ENCODE data around the gene STAT1.

STAT1 gene

GRCh38 chr2:190932514-190932913 lies 81.5 kb downstream of the STAT1 start:
- ATAC-seq, result no peak
- no peak for TF ChIP-seq TSHZ2 (CRISPR knock-in tag; IDR thresholded peaks at IDR 0.05)
- TF ChIP-seq ISL1 (CRISPR knock-in tag; IDR thresholded peaks at IDR 0.05), result no peak
- TF ChIP-seq SNAI2 (CRISPR knock-in tag; IDR thresholded peaks at IDR 0.05), result no peak
- TF ChIP-seq ZFP30 (CRISPR knock-in tag; IDR thresholded peaks at IDR 0.05), result no peak
- TF ChIP-seq PATZ1 (CRISPR knock-in tag; IDR thresholded peaks at IDR 0.05; ENCODE audit: borderline replicate concordance), result no peak
- TF ChIP-seq TOX (CRISPR knock-in tag; IDR thresholded peaks at IDR 0.05; ENCODE audit: borderline replicate concordance), result no peak
- TF ChIP-seq BACH2 (CRISPR knock-in tag; IDR thresholded peaks at IDR 0.05; ENCODE audit: borderline replicate concordance), result no peak
- TF ChIP-seq ZNF8 (CRISPR knock-in tag; IDR thresholded peaks at IDR 0.05), result no peak

- TF ChIP-seq TSHZ2 (CRISPR knock-in tag; IDR thresholded peaks at IDR 0.05) (no peak), SNAI2 (CRISPR knock-in tag; IDR thresholded peaks at IDR 0.05) (no peak), CSDC2 (CRISPR knock-in tag; IDR thresholded peaks at IDR 0.05) (no peak), TOX (CRISPR knock-in tag; IDR thresholded peaks at IDR 0.05; ENCODE audit: borderline replicate concordance) (no peak), POU6F1 (CRISPR knock-in tag; IDR thresholded peaks at IDR 0.05; ENCODE audit: borderline replicate concordance, low read depth) (no peak), PATZ1 (CRISPR knock-in tag; IDR thresholded peaks at IDR 0.05; ENCODE audit: borderline replicate concordance) (no peak), CREB5 (CRISPR knock-in tag; IDR thresholded peaks at IDR 0.05; ENCODE audit: low read depth) (no peak), ESRRG (CRISPR knock-in tag; IDR thresholded peaks at IDR 0.05) (no peak), ZFP30 (CRISPR knock-in tag; IDR thresholded peaks at IDR 0.05) (no peak)
- ATAC-seq, result no peak
Measured at GRCh38 chr2:190930411-190930810, 83.6 kb downstream of the STAT1 start.

GRCh38 chr2:190929919-190930318 lies 84.1 kb downstream of the STAT1 start:
- ATAC-seq, result no peak
- no peak for TF ChIP-seq ISL1 (CRISPR knock-in tag; IDR thresholded peaks at IDR 0.05)
- TF ChIP-seq PPARA (CRISPR knock-in tag; IDR thresholded peaks at IDR 0.05; ENCODE audit: borderline replicate concordance), result no peak
- no peak for TF ChIP-seq TSHZ2 (CRISPR knock-in tag; IDR thresholded peaks at IDR 0.05)
- no peak for TF ChIP-seq ZFP30 (CRISPR knock-in tag; IDR thresholded peaks at IDR 0.05)
- no peak for TF ChIP-seq POU6F1 (CRISPR knock-in tag; IDR thresholded peaks at IDR 0.05; ENCODE audit: borderline replicate concordance, low read depth)
- no peak for TF ChIP-seq ZNF8 (CRISPR knock-in tag; IDR thresholded peaks at IDR 0.05)
- TF ChIP-seq SNAI2 (CRISPR knock-in tag; IDR thresholded peaks at IDR 0.05), result no peak
- TF ChIP-seq BACH2 (CRISPR knock-in tag; IDR thresholded peaks at IDR 0.05; ENCODE audit: borderline replicate concordance), result no peak
